Dedifferentiated amniotic fluid mesenchymal stem cell (primary cell): Measurements from ENCODE around the gene SLC5A10.
"Not testable (repeated sequence)": the region's sequence is repeated elsewhere in the genome, so short reads cannot be mapped to it uniquely, and the experiment has no call there.

Experiments
- DNase-seq: peaks from one replicate; pipeline ENCODE4 v3.0.0-alpha.2; 2016; ENCODE audit errors: extremely low spot score

SLC5A10 gene

GRCh38 chr17:19019041-19019941, 67.3 kb downstream of the SLC5A10 start:
- DNase-seq = no peak

- DNase-seq = no peak
Measured at GRCh38 chr17:19020016-19020415, 68.1 kb downstream of the SLC5A10 start.

GRCh38 chr17:19021011-19021621, 69.2 kb downstream of the SLC5A10 start:
- not testable (repeated sequence) for DNase-seq

GRCh38 chr17:19021622-19022083, 69.7 kb downstream of the SLC5A10 start:
- DNase-seq = no peak

GRCh38 chr17:19022128-19022527, 70.2 kb downstream of the SLC5A10 start:
- DNase-seq = no peak

- DNase-seq = no peak
Measured at GRCh38 chr17:19022747-19023146, 70.8 kb downstream of the SLC5A10 start.

- no peak for DNase-seq
Measured at GRCh38 chr17:19023209-19023999, 71.4 kb downstream of the SLC5A10 start.

- no peak for DNase-seq
Measured at GRCh38 chr17:19024101-19025078, 72.4 kb downstream of the SLC5A10 start.

- not testable (repeated sequence) for DNase-seq
Measured at GRCh38 chr17:19028671-19029070, 76.7 kb downstream of the SLC5A10 start.

GRCh38 chr17:19029740-19030139, 77.8 kb downstream of the SLC5A10 start:
- not testable (repeated sequence) for DNase-seq

GRCh38 chr17:19030771-19031449, 78.9 kb downstream of the SLC5A10 start:
- DNase-seq = not testable (repeated sequence)

- DNase-seq = not testable (repeated sequence)
Measured at GRCh38 chr17:19031729-19032128, 79.8 kb downstream of the SLC5A10 start.

GRCh38 chr17:19032377-19032988, 80.5 kb downstream of the SLC5A10 start:
- not testable (repeated sequence) for DNase-seq

- DNase-seq = not testable (repeated sequence)
Measured at GRCh38 chr17:19036186-19036585, 84.2 kb downstream of the SLC5A10 start.

GRCh38 chr17:19037547-19037946, 85.6 kb downstream of the SLC5A10 start:
- DNase-seq = not testable (repeated sequence)

GRCh38 chr17:19038007-19038406, 86.0 kb downstream of the SLC5A10 start:
- not testable (repeated sequence) for DNase-seq

- not testable (repeated sequence) for DNase-seq
Measured at GRCh38 chr17:19038730-19039129, 86.8 kb downstream of the SLC5A10 start.

GRCh38 chr17:19040350-19040749, 88.4 kb downstream of the SLC5A10 start:
- not testable (repeated sequence) for DNase-seq

- not testable (repeated sequence) for DNase-seq
Measured at GRCh38 chr17:19041871-19042270, 89.9 kb downstream of the SLC5A10 start.

GRCh38 chr17:19042369-19042768, 90.4 kb downstream of the SLC5A10 start:
- not testable (repeated sequence) for DNase-seq
